Neural cell (in vitro differentiated cells): ENCODE data around the gene LPGAT1. TPM values are rescaled to one million over a fixed set of nuclear protein-coding genes. Genes with fewer than 3 reads are reported as not detected.

Experiments used
- H2AFZ ChIP-seq: fragments of 200-600, 300-800 bp; sonication (generic), shearing (Covaris generic); 2 replicates; pipeline ENCODE4 v1.6.0; 2014; ENCODE audit warnings: low read depth, mild to moderate bottlenecking, antibody characterized with exemption, low read length, moderate library complexity
- H3F3A ChIP-seq: fragments of 200-600 bp; shearing (Covaris generic); 2 replicates; pipeline ENCODE4 v1.6.1; 2016; ENCODE audit warnings: mild to moderate bottlenecking, moderate library complexity, mixed read lengths, antibody characterized with exemption, low read length; ENCODE audit not compliant: insufficient read depth, poor library complexity, severe bottlenecking
- H3K27ac ChIP-seq: fragments of 200-600, 300-800 bp; sonication (generic), shearing (Covaris generic); 2 replicates; pipeline ENCODE4 v1.5.1; 2014; ENCODE audit warnings: mild to moderate bottlenecking, low read length, moderate library complexity
- H3K27me3 ChIP-seq: fragments of 300-800, 200-600 bp; sonication (generic), shearing (Covaris generic); 2 replicates; pipeline ENCODE4 v1.6.0; 2014; ENCODE audit warnings: mild to moderate bottlenecking, low read depth, low read length, moderate library complexity; ENCODE audit not compliant: insufficient read depth
- H3K36me3 ChIP-seq: fragments of 300-800, 200-600 bp; sonication (generic), shearing (Covaris generic); 2 replicates; pipeline ENCODE4 v1.5.1; 2014; ENCODE audit warnings: mild to moderate bottlenecking, antibody characterized with exemption, low read length, moderate library complexity; ENCODE audit not compliant: insufficient read depth
- H3K4me2 ChIP-seq: fragments of 300-800, 200-600 bp; sonication (generic), shearing (Covaris generic); 2 replicates; pipeline ENCODE4 v1.6.0; 2014; ENCODE audit warnings: mild to moderate bottlenecking, low read length
- H3K4me3 ChIP-seq: fragments of 300-800, 200-600 bp; sonication (generic), shearing (Covaris generic); 2 replicates; pipeline ENCODE4 v1.5.1; 2014; ENCODE audit warnings: mild to moderate bottlenecking, low read length, moderate library complexity
- H3K79me2 ChIP-seq: fragments of 200-600 bp; shearing (Covaris generic); replicated peaks from 2 replicates; pipeline ENCODE4 v1.6.0; 2014; ENCODE audit warnings: mild to moderate bottlenecking, low read length, moderate library complexity; ENCODE audit not compliant: insufficient read depth
- H3K9ac ChIP-seq: fragments of 300-800, 200-600 bp; sonication (generic), shearing (Covaris generic); 2 replicates; pipeline ENCODE4 v1.6.1; 2016; ENCODE audit warnings: mild to moderate bottlenecking, low read length, mixed read lengths
- H3K9me2 ChIP-seq: fragments of 200-600 bp; shearing (Covaris generic); 2 replicates; pipeline ENCODE4 v1.6.1; 2016; ENCODE audit warnings: mild to moderate bottlenecking, low read length, mixed read lengths; ENCODE audit not compliant: insufficient read depth
- H3K9me3 ChIP-seq: fragments of 200-600, 300-800 bp; sonication (generic), shearing (Covaris generic); 2 replicates; pipeline ENCODE4 v1.6.1; 2016; ENCODE audit warnings: mild to moderate bottlenecking, mixed run types, low read length, moderate library complexity, mixed read lengths
- H4K20me1 ChIP-seq: fragments of 200-600 bp; shearing (Covaris generic); 2 replicates; pipeline ENCODE4 v1.6.1; 2016; ENCODE audit warnings: mild to moderate bottlenecking, mixed run types; ENCODE audit not compliant: insufficient read depth
- CTCF ChIP-seq: fragments of 450-650 bp; IDR thresholded peaks from 2 replicates; pipeline ENCODE4 v1.5.1; 2014; ENCODE audit warnings: antibody characterized with exemption, mild to moderate bottlenecking, moderate library complexity; ENCODE audit not compliant: poor library complexity, severe bottlenecking
- EP300 ChIP-seq: fragments of 450-650 bp; conservative IDR thresholded peaks from 2 replicates; pipeline ENCODE4 v1.6.1; 2014; ENCODE audit warnings: antibody characterized with exemption, mild to moderate bottlenecking, moderate library complexity; ENCODE audit not compliant: poor library complexity, severe bottlenecking
- EZH2 ChIP-seq: fragments of 200-600, 300-800 bp; shearing (Covaris generic), sonication (generic); IDR thresholded peaks from 2 replicates; pipeline ENCODE4 v1.6.1; 2014; ENCODE audit warnings: antibody characterized with exemption, low read length, borderline replicate concordance, mild to moderate bottlenecking; ENCODE audit not compliant: insufficient read depth, poor library complexity, severe bottlenecking
- MXI1 ChIP-seq: fragments of 450-650 bp; conservative IDR thresholded peaks from 2 replicates; pipeline ENCODE4 v1.6.1; 2014; ENCODE audit warnings: antibody characterized with exemption, mild to moderate bottlenecking; ENCODE audit not compliant: poor library complexity, severe bottlenecking
- POLR2AphosphoS5 ChIP-seq: IDR thresholded peaks from 2 replicates; pipeline ENCODE4 v1.6.1; 2012
- RAD21 ChIP-seq: fragments of 450-650 bp; conservative IDR thresholded peaks from 2 replicates; pipeline ENCODE4 v1.6.1; 2014; ENCODE audit warnings: antibody characterized with exemption, mild to moderate bottlenecking, moderate library complexity
- REST ChIP-seq: IDR thresholded peaks from 2 replicates; pipeline ENCODE4 v1.6.1; 2012; ENCODE audit warnings: borderline replicate concordance
- SMC3 ChIP-seq: fragments of 450-650 bp; conservative IDR thresholded peaks from 2 replicates; pipeline ENCODE4 v1.6.1; 2014; ENCODE audit warnings: antibody characterized with exemption, mild to moderate bottlenecking, moderate library complexity; ENCODE audit not compliant: poor library complexity
- TAF1 ChIP-seq: IDR thresholded peaks from 2 replicates; pipeline ENCODE4 v1.6.1; 2012; ENCODE audit warnings: low read depth
- polyA plus RNA-seq: library from polyadenylated mRNA; depleted of rRNA; stranded (reverse); fragments of >200 nt; gene quantifications from 2 replicates; pipeline ENCODE4 v1.2.3, GENCODE V29; 2014

LPGAT1 gene
- polyA plus RNA-seq, 1 donor from 2014 or later, result 53.1 TPM

GRCh38 chr1:211742889-211743529, 87.6 kb downstream of the LPGAT1 start:
- Histone ChIP-seq H3K27ac (no peak overlapping the region), H3K36me3 (no peaks in the 10 kb centered on the region), H3K4me2 (no peak overlapping the region), H3K9me2 (no peaks in the 10 kb centered on the region), H3K9ac (no peak overlapping the region), H4K20me1 (no peaks in the 10 kb centered on the region), H3F3A (no peaks in the 10 kb centered on the region), H3K27me3 (no peaks in the 10 kb centered on the region), H3K79me2 (no peaks in the 10 kb centered on the region), H2AFZ (no peak overlapping the region), H3K9me3 (no peaks in the 10 kb centered on the region), H3K4me3 (no peak overlapping the region)
- TF ChIP-seq EZH2 (no peak), MXI1 (no peak), POLR2AphosphoS5 (no peak), EP300 (no peak), CTCF (no peak), TAF1 (no peak), SMC3 (no peak), REST (no peak), RAD21 (no peak)

GRCh38 chr1:211742272-211742671, 88.3 kb downstream of the LPGAT1 start:
- H2AFZ ChIP-seq, result no peak overlapping the region
- no peak overlapping the region for H3K27ac ChIP-seq
- no peak overlapping the region for H3K4me3 ChIP-seq
- H3K9me3 ChIP-seq, result no peaks in the 10 kb centered on the region
- H3K36me3 ChIP-seq, result no peaks in the 10 kb centered on the region
- H3K27me3 ChIP-seq, result no peaks in the 10 kb centered on the region
- H3K9ac ChIP-seq, result no peak overlapping the region
- no peaks in the 10 kb centered on the region for H3K9me2 ChIP-seq
- no peak overlapping the region for H3K4me2 ChIP-seq
- H4K20me1 ChIP-seq, result no peaks in the 10 kb centered on the region
- H3F3A ChIP-seq, result no peaks in the 10 kb centered on the region
- TF ChIP-seq EP300 (no peak), EZH2 (no peak), SMC3 (no peak), REST (no peak), MXI1 (no peak), POLR2AphosphoS5 (no peak), CTCF (no peak), RAD21 (no peak)
- no peaks in the 10 kb centered on the region for H3K79me2 ChIP-seq
